Stimulated activated naive CD8-positive, alpha-beta T cell treated with anti-CD3 and anti-CD28 coated beads, Interleukin-15, Interleukin-2, amounts not matched to agents 100 ng/mL and 50 ng/mL, for 24 hours (primary cell): ENCODE results near the gene ENO3.
A peak's percentile ranks its signal among the peaks of the same experiment; 100 is the strongest.

ENCODE experiments used
- H3K27ac Mint-ChIP-seq: one replicate; pipeline ENCODE4 v1.8.0; 2021; ENCODE audit warnings: mild to moderate bottlenecking, mixed read lengths
- H3K27me3 Mint-ChIP-seq: one replicate; pipeline ENCODE4 v1.8.0; 2021; ENCODE audit warnings: mixed read lengths
- H3K36me3 Mint-ChIP-seq: one replicate; pipeline ENCODE4 v1.8.0; 2021; ENCODE audit warnings: low read depth, mixed read lengths
- H3K4me1 Mint-ChIP-seq: one replicate; pipeline ENCODE4 v1.8.0; 2021; ENCODE audit warnings: low read depth, mixed read lengths
- H3K4me3 Mint-ChIP-seq: one replicate; pipeline ENCODE4 v1.8.0; 2021; ENCODE audit warnings: mild to moderate bottlenecking, mixed read lengths
- H3K9me3 Mint-ChIP-seq: one replicate; pipeline ENCODE4 v1.8.0; 2021; ENCODE audit warnings: mixed read lengths

The ENO3 gene

DNA sequence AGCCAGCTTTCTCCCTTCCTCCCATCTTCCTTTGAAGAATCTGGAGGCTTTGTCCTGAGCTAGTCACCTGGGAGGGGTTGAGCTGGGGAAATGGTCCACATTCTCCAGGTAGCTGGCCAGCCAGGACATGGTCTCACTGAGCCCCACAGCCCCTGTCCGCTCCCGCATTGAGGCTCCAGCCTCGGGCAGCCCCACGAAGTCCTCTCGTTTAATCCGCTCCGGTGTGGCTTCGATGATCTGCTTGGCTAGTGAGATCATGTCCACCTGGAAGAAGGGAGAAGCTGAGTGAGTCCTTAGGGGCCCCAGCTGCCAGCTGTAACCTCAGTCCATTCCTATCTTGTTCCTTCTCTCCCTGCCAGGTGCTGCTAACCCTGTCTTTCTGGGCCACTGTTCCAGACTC lies 19.4 kb downstream of the ENO3 start:
- Mint-ChIP-seq H3K27me3 (no peaks in the 10 kb centered on the region), H3K4me1 (peaks cover 41% of the 10 kb centered on the region), H3K9me3 (no peaks in the 10 kb centered on the region), H3K27ac (no peak overlapping the region), H3K36me3 (peaks cover 53% of the 10 kb centered on the region), H3K4me3 (no peak overlapping the region)

DNA sequence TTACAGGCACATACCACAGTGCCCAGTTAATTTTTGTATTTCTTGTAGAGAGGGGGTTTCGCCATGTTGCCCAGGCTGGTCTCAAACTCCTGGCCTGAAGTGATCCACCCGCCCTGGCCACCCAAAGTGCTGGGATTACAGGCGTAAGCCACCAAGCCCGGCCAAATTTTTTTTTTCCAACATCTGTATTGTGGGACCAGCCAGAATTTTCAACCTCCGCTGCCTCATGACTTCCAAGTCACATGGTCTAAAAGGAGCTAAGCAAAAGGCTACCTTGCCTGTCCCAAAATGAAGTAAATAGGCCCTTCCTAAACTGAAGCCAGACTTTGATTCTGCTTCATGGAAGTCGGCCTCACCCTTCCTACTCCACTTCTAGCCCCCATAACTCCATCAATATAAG lies 20.9 kb downstream of the ENO3 start:
- Mint-ChIP-seq H3K27ac (peak overlapping the region; percentile 39), H3K9me3 (no peaks in the 10 kb centered on the region), H3K36me3 (peaks cover 51% of the 10 kb centered on the region), H3K27me3 (no peaks in the 10 kb centered on the region), H3K4me3 (no peak overlapping the region), H3K4me1 (peaks cover 29% of the 10 kb centered on the region)

DNA sequence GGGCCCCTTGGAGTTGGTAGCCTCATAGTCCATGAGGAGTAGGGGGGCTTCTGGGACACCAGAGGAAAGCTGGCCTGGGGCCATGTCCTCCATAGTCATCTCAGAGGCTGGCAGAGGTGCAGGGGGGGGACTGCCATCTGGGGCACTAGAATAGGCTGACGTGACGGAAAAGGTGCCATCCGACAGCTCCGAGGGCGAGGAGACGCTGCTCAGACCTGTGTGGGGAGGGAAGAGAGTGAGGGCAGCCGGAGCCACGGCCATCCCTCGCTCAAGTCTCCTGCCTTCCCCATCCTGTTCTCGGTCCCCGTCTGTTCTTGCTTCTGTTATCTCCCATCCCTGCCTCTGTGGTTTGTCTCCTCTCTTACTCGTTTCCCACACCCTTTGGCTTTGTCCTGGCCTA lies 21.4 kb downstream of the ENO3 start:
- Mint-ChIP-seq H3K9me3 (no peaks in the 10 kb centered on the region), H3K27ac (peak overlapping the region; percentile 33), H3K36me3 (peaks cover 55% of the 10 kb centered on the region), H3K4me3 (no peak overlapping the region), H3K27me3 (no peaks in the 10 kb centered on the region), H3K4me1 (peaks cover 29% of the 10 kb centered on the region)

DNA sequence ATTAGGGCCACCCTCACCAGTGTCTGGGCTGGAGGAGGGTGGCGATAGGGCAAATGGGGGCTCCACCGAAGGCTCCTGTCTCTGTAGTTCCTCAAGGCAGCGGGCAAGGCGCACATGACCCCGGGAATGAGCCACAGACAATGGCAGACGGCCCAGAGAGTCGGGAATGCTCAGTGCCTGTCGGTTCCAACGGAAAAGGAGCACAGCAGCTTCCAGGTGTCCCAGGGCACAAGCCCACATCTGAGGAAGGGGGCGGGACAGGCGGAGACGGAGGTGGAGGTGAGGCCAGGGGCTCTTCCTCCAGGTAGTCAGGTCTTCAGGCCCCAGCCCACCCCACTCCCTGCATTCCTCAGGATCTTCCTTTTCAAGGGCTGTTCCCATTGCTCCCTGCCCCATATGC lies 21.8 kb downstream of the ENO3 start:
- peaks cover 29% of the 10 kb centered on the region for H3K4me1 Mint-ChIP-seq
- peaks cover 59% of the 10 kb centered on the region for H3K36me3 Mint-ChIP-seq
- no peaks in the 10 kb centered on the region for H3K27me3 Mint-ChIP-seq
- H3K4me3 Mint-ChIP-seq: no peak overlapping the region
- H3K9me3 Mint-ChIP-seq: no peaks in the 10 kb centered on the region
- peak overlapping the region; percentile 33 for H3K27ac Mint-ChIP-seq

DNA sequence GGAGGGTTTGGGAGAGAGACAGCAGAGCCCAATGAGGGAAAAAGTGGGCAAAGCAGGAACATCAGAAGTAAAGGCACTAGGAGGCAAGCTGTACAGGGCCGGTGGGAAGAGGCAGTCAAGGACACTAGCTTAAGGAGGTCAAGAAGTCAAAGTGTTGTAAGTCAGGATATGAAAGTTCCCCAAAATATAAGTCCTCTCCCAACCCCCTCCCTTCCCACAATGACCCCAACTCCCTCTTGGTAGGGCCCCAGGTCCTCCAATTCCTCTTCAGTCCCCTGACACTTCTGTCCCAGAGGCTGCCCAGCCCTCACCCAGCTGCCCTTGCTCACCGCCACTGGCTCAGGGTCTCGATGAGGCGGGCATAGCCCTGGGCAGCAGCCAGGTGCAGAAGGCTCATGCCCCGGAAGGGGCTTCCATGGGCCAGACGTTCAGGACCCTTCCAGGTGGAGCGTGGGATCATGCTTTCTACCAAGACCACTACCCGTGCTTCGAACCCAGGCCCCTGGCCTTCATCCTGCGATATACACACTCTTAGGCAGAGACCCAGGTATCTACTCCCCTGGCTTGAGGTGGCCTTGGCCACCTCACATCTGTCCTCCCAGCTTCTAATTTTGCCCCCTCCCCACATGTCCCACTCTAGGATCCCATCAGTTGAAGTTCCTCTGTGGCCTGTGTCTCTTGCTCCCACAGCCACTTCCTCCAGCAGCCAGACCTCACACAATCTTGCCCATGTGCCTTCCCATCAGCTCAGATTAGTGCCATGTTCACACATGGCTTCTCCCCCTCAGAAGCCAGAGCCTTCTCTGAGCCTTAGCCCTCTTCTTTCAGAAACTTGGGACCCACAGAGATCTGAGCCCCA lies 22.6 kb downstream of the ENO3 start:
- no peaks in the 10 kb centered on the region for H3K9me3 Mint-ChIP-seq
- H3K36me3 Mint-ChIP-seq: peaks cover 59% of the 10 kb centered on the region
- H3K27me3 Mint-ChIP-seq: no peaks in the 10 kb centered on the region
- H3K4me3 Mint-ChIP-seq: no peak overlapping the region
- peaks cover 29% of the 10 kb centered on the region for H3K4me1 Mint-ChIP-seq
- peak overlapping the region; percentile 79 for H3K27ac Mint-ChIP-seq

DNA sequence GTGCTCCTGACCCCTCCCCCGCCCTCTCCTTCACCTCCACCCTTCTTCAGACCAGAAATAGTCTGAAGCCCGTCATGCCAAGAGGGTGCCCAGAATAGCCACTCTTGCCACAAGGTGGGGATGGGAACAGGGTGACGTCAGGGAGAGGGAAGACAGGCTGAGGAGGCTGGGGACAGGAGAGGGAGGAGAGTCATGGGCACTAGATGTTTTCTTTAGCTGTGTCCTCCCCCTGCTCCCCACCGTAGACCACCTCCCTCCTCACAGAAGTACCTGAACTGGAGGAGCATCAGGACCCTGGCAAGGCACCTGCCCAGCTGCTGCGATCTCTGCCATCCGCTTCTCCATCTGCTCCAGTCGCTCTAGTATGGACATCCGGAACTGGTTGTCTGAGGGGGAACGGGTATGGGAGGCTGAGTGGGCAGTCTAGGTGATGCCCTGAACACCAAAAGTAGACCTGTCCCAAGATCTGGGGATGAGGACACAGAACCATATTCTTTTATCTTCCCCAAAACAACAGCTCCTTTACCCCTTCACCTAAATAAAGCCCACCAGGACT lies 23.3 kb downstream of the ENO3 start:
- H3K36me3 Mint-ChIP-seq: peaks cover 63% of the 10 kb centered on the region
- H3K27ac Mint-ChIP-seq: peak overlapping the region; percentile 79
- no peak overlapping the region for H3K4me3 Mint-ChIP-seq
- peaks cover 28% of the 10 kb centered on the region for H3K4me1 Mint-ChIP-seq
- H3K27me3 Mint-ChIP-seq: no peaks in the 10 kb centered on the region
- no peaks in the 10 kb centered on the region for H3K9me3 Mint-ChIP-seq

DNA sequence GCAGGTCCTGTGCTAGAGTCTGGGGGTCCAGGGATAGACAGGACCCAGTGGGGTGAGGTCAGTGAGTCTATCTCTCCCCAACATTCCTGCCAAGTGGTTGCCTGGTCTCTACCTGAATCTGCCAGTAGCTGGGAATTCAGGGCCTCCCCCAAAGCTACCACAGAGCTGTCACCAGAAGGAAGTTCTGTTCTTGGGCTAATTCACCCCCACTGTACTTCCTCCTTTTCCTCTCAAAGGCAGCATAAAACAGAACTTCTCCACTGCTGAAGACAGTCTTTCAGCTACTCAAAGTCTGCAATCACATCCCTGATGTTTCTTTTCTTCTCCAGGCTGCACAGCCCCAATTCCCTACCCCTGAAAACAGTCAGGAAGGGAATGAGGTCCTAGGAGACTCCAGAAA lies 27.8 kb downstream of the ENO3 start:
- no peak overlapping the region for H3K4me3 Mint-ChIP-seq
- H3K27ac Mint-ChIP-seq: no peak overlapping the region
- H3K36me3 Mint-ChIP-seq: peaks cover 65% of the 10 kb centered on the region

DNA sequence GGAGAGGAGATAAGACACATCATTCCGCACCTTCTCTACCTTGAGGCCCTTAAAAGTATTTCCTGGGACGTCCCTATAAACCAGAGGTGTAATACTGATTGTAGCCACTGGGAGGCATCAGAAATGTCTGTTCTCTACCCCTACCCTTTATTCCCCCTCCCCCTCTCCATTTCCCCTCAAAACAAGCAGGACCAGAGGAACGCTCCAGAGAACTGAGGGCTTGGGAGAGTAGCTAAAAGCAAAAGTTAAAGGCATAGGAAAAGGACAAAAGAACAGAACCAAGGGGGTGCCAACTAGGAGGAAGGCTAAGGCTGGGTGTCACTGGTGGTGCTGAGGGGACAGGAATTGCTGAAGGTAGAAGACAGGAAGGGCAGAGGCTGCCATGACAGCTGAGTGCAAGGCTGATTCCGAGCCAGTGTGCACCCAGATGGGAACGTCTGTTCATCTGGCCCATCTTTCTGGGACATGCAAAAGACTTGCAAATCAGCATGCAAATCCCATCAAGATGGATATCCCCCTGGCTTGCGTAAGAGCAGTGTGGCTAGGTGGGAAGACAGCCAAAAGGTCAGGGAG lies 29.8 kb downstream of the ENO3 start:
- no peaks in the 10 kb centered on the region for H3K27me3 Mint-ChIP-seq
- peak overlapping the region; percentile 87 for H3K27ac Mint-ChIP-seq
- H3K4me3 Mint-ChIP-seq: peak overlapping the region; percentile 28
- H3K4me1 Mint-ChIP-seq: peaks cover 32% of the 10 kb centered on the region
- peaks cover 52% of the 10 kb centered on the region for H3K36me3 Mint-ChIP-seq
- no peaks in the 10 kb centered on the region for H3K9me3 Mint-ChIP-seq

More for the DNA sequence above, 27.8 kb downstream of the ENO3 start:
- no peaks in the 10 kb centered on the region for H3K9me3 Mint-ChIP-seq
- H3K27me3 Mint-ChIP-seq: no peaks in the 10 kb centered on the region
- H3K4me1 Mint-ChIP-seq: peaks cover 30% of the 10 kb centered on the region

DNA sequence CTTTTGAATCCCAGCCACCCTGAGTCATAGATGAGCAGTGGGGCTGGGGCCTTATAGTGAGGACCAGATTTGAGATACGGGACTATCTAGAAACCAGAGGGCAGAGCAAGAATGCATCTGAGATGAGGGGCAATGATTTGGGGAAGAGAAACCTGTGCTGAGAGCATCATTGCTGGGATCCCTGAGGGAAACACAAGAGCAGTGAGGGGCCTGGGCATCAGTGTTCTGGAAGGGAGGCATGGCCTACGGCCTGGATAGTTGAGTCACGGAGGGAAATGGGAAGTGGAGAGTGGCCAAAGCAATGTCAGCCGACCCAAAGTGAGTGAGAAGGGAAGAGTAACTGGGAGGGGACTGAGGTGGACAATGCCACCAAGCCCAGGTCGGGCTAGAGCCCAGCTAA lies 31.4 kb downstream of the ENO3 start:
- Mint-ChIP-seq H3K4me1 (peaks cover 43% of the 10 kb centered on the region), H3K4me3 (no peak overlapping the region), H3K27me3 (no peaks in the 10 kb centered on the region), H3K36me3 (peaks cover 44% of the 10 kb centered on the region), H3K27ac (no peak overlapping the region), H3K9me3 (no peaks in the 10 kb centered on the region)

DNA sequence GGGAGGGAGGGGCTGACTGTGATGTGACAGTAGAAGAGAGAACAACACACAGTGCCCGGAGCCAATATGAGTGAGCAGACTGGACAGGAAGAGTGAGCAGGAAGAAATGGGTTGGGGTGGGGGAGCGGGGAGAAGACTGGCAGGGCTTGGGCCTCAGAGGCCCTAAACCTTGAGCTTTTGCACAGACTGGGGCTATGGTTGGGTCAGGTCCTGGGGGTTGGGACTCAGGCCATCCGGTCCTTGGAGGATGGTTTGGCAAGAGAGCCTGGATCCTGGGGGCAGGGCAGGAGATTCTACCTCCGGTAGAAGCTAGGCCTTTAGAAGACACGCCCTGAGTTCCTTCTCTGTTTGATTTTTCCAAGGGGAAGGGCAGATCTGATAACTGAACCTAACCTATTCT lies 35.5 kb downstream of the ENO3 start:
- Mint-ChIP-seq H3K27ac (peak overlapping the region; percentile 85), H3K9me3 (no peaks in the 10 kb centered on the region), H3K4me3 (peak overlapping the region; percentile 93), H3K27me3 (no peaks in the 10 kb centered on the region), H3K36me3 (peaks cover 25% of the 10 kb centered on the region), H3K4me1 (peaks cover 48% of the 10 kb centered on the region)

DNA sequence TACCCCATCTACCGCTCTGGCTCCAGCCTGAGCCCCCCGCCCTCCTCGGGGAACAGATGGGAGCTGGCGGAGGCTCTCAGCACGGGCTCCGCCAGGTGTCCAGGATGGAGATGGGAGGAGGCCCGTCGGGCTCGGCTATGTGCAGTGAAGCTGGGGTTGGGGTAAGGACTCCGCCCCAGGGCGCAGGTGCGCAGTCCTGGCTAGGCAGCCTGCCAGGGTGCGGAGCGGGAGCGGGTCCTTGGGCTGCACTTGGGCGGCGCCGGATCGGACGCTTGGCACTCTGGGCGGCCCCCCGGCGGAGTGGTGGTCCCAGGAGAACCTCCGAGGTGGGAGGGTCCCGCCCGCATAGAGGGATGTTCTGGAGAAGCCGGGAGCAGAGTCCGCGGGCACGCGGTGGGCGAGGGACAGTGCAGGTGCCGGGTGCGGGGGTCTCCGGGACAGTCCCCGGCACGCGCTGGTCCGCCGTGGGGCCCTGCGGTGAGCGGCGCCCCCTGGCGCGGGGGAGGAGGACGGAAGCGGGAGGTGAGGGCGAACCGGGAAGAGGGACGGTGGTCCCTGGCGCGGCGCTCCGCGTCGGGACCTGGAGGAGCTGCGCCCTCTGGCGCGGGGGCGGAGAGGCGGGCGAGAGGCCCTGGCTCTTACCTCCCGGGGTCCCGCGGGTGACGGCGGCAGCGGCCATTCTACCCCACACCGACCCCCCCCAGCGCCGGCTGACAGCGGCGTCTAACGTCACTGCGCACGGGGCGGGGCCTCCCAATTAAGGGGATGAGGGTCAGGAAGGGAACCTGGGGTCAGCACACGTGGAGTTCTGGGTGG lies 36.2 kb downstream of the ENO3 start, which contains the start of gene CAMTA2:
Gene CAMTA2, minus strand, starts transcription at position 725 of the 816 bp plus-strand sequence. CDS start 1,453 bp downstream, outside the sequence.
- Mint-ChIP-seq H3K4me1 (peaks cover 45% of the 10 kb centered on the region), H3K27me3 (no peaks in the 10 kb centered on the region), H3K9me3 (no peaks in the 10 kb centered on the region), H3K4me3 (peak within 1 kb of the TSS; percentile 93), H3K27ac (peak within 1 kb of the TSS; percentile 93), H3K36me3 (peaks cover 26% of the 10 kb centered on the region)

DNA sequence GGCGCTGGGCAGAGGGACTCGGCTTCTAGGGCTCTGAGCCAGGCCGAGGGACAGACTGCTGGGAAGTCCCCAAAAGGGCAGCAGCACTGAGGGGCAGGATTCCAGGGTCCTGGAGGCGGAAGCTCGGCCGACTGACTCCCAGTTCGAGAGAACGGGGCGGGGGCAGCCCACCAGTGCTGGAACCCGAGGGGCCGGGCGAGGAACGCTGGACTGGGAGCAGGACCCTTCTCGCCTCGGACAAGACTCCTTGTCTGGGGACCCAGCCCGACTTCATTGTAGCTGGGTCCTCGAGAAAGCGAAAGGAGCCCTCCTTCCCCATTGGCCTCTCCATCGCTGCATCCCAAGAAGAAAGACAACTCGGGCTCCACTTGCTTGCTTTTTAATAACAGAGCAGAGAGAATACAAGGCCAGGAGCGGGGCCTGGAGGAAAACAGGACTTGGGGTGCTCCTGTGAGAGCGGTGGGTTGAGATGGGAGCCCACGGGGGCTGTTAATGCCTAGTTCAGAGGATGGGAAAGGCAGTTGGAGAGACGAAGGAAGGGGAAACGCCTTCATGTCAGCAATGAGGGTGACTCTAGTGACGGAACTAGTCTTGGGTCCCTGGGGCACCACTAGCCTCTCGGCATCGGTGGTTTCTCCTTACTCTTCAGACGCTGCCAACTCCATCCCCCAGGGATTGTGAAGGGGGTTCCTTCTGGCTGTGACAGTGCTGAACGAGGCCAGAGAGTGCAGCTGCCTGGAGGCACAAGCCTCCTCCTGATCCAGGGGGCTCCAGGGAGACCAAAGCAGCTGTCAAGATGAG lies 37.0 kb downstream of the ENO3 start:
- H3K4me1 Mint-ChIP-seq: peaks cover 43% of the 10 kb centered on the region
- peaks cover 18% of the 10 kb centered on the region for H3K36me3 Mint-ChIP-seq
- no peaks in the 10 kb centered on the region for H3K9me3 Mint-ChIP-seq

DNA sequence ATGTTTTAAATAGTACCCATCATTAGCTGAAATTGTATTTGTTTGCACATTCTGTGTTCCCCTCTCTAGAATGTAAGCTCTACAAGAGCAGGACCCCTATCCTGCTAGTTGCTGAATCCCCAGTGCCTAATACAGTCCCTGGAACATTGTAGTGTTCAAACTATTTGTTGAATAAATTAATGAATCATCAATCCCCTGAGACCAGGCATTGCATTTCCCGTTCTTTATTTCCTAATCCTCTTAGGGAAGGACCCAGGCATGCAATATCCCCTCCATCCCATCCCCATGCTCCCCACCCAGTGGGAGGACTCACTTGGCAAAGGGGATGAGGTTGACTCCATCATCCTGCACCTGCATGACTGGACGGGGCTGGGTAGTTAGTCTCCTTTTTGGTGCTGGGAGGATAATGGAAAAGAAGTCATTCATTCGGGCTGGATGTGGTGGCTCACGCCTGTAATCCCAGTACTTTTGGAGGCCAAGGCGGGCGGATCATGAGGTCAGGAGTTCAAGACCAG lies 43.2 kb downstream of the ENO3 start:
- H3K4me1 Mint-ChIP-seq: peaks cover 31% of the 10 kb centered on the region
- peaks cover 6% of the 10 kb centered on the region for H3K36me3 Mint-ChIP-seq
- H3K27me3 Mint-ChIP-seq: no peaks in the 10 kb centered on the region
- H3K9me3 Mint-ChIP-seq: no peaks in the 10 kb centered on the region
- H3K4me3 Mint-ChIP-seq: no peak overlapping the region
- no peak overlapping the region for H3K27ac Mint-ChIP-seq

More for the DNA sequence above, 37.0 kb downstream of the ENO3 start:
- Mint-ChIP-seq H3K27me3 (no peaks in the 10 kb centered on the region), H3K4me3 (peak overlapping the region; percentile 93), H3K27ac (peak overlapping the region; percentile 93)
